Keratinocyte (primary cell): Measurements from ENCODE around the gene ADAMTS17.

ENCODE experiments used
- EZH2 ChIP-seq: IDR thresholded peaks from one replicate; pipeline ENCODE4 v1.6.1; 2012; ENCODE audit warnings: inconsistent platforms, mild to moderate bottlenecking, low read length, moderate library complexity
- TF ChIP-seq, protein P1 (sequence below), 3 experiments: IDR thresholded peaks in 1 of 3; conservative IDR thresholded peaks in 1 of 3; optimal IDR thresholded peaks in 1 of 3; 2 replicates in 2 of 3; 3 replicates in 1 of 3; pipeline versions ENCODE3 to v1.5.1; 2011; ENCODE audit warnings: low read length in 3 of 3, mild to moderate bottlenecking in 3 of 3, moderate library complexity in 2 of 3, control low read depth in 1 of 3, inconsistent platforms in 1 of 3; ENCODE audit not compliant: insufficient read depth in 2 of 3; ENCODE audit errors: extremely low read depth in 1 of 3

- TF ChIP-seq EZH2: no peak
- TF ChIP-seq, protein P1, sequence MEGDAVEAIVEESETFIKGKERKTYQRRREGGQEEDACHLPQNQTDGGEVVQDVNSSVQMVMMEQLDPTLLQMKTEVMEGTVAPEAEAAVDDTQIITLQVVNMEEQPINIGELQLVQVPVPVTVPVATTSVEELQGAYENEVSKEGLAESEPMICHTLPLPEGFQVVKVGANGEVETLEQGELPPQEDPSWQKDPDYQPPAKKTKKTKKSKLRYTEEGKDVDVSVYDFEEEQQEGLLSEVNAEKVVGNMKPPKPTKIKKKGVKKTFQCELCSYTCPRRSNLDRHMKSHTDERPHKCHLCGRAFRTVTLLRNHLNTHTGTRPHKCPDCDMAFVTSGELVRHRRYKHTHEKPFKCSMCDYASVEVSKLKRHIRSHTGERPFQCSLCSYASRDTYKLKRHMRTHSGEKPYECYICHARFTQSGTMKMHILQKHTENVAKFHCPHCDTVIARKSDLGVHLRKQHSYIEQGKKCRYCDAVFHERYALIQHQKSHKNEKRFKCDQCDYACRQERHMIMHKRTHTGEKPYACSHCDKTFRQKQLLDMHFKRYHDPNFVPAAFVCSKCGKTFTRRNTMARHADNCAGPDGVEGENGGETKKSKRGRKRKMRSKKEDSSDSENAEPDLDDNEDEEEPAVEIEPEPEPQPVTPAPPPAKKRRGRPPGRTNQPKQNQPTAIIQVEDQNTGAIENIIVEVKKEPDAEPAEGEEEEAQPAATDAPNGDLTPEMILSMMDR (optimal IDR thresholded peaks at IDR 0.05 in 1 of 3, IDR thresholded peaks at IDR 0.05 in 1 of 3, conservative IDR thresholded peaks at IDR 0.05 in 1 of 3; ENCODE audit: extremely low read depth in 1 of 3, insufficient read depth in 2 of 3, low read length in 3 of 3): no peak
Measured at GRCh38 chr15:100341239-100341749, 481 bp downstream of the ADAMTS17 start.
